HepG2 (cell line): ENCODE data around the gene RNF126. TPM values are rescaled to one million over a fixed set of nuclear protein-coding genes. Genes with fewer than 3 reads are reported as not detected.

Experiments
- ARNT2 ChIP-seq: sonication (generic); formaldehyde crosslinking; IDR thresholded peaks from 2 replicates; pipeline ENCODE4 v1.8.0; 2022; ENCODE audit warnings: mild to moderate bottlenecking, low read depth, missing genetic modification reagents, moderate library complexity
- FOSL2 ChIP-seq: sonication (generic); formaldehyde crosslinking; IDR thresholded peaks from 2 replicates; pipeline ENCODE4 v1.4.0; 2020; ENCODE audit warnings: missing genetic modification reagents
- GLMP ChIP-seq: sonication (generic); formaldehyde crosslinking; IDR thresholded peaks from 2 replicates; pipeline ENCODE4 v1.9.0; 2021; ENCODE audit warnings: missing genetic modification reagents, mild to moderate bottlenecking, borderline replicate concordance
- KLF12 ChIP-seq: sonication (generic); formaldehyde crosslinking; IDR thresholded peaks from 2 replicates; pipeline ENCODE4 v1.4.0; 2020; ENCODE audit warnings: missing genetic modification reagents, borderline replicate concordance
- MAZ ChIP-seq, 2 experiments: sonication (generic) in 1 of 2; formaldehyde crosslinking in 1 of 2; IDR thresholded peaks; 2 replicates each; pipeline versions ENCODE4 v1.5.0 to v1.6.1; 2012 to 2020; ENCODE audit warnings: low read depth in 2 of 2, mild to moderate bottlenecking in 2 of 2, borderline replicate concordance in 1 of 2, improper control_type of control experiment in 1 of 2, low read length in 1 of 2, missing genetic modification reagents in 1 of 2, moderate library complexity in 1 of 2
- NFE2L1 ChIP-seq: sonication (generic); formaldehyde crosslinking; IDR thresholded peaks from 2 replicates; pipeline ENCODE4 v1.4.0; 2020; ENCODE audit warnings: missing genetic modification reagents, mild to moderate bottlenecking, borderline replicate concordance
- PBX2 ChIP-seq: IDR thresholded peaks from 2 replicates; pipeline ENCODE4 v1.6.1; 2016; ENCODE audit warnings: control low read depth
- ZBTB40 ChIP-seq, 2 experiments: fragments of 450-650 bp in 1 of 2; sonication (generic) in 1 of 2; formaldehyde crosslinking in 1 of 2; IDR thresholded peaks; 2 replicates each; pipeline versions ENCODE4 v1.6.1 to v1.8.0; 2016 to 2022; ENCODE audit warnings: antibody characterized with exemption in 1 of 2, mild to moderate bottlenecking in 1 of 2, missing genetic modification reagents in 1 of 2
- ZFP90 ChIP-seq: sonication (generic); formaldehyde crosslinking; IDR thresholded peaks from 2 replicates; pipeline ENCODE4 v1.8.0; 2022; ENCODE audit warnings: missing genetic modification reagents, mild to moderate bottlenecking, inconsistent platforms, borderline replicate concordance
- ZNF230 ChIP-seq: sonication (generic); formaldehyde crosslinking; IDR thresholded peaks from 2 replicates; pipeline ENCODE4 v1.4.0; 2020; ENCODE audit warnings: mild to moderate bottlenecking, missing genetic modification reagents
- ZNF652 ChIP-seq: IDR thresholded peaks from 2 replicates; pipeline ENCODE4 v1.6.1; 2016; ENCODE audit warnings: low read depth, borderline replicate concordance
- ZNF710 ChIP-seq: sonication (generic); formaldehyde crosslinking; IDR thresholded peaks from 2 replicates; pipeline ENCODE4 v1.5.0; 2020; ENCODE audit warnings: mild to moderate bottlenecking, missing genetic modification reagents, borderline replicate concordance
- ZNF776 ChIP-seq: sonication (generic); formaldehyde crosslinking; IDR thresholded peaks from 2 replicates; pipeline ENCODE4 v1.4.0; 2020; ENCODE audit warnings: mild to moderate bottlenecking, missing genetic modification reagents
- ZSCAN29 ChIP-seq: sonication (generic); formaldehyde crosslinking; conservative IDR thresholded peaks from 2 replicates; pipeline ENCODE4 v1.4.0; 2020; ENCODE audit warnings: mild to moderate bottlenecking, missing genetic modification reagents
- polyA plus RNA-seq, 8 experiments: library from polyadenylated mRNA; depleted of rRNA in 3 of 8; stranded (reverse) in 7 of 8; unstranded in 1 of 8; fragments of >200 nt; fragmentation: Illumina TruSeq in 4 of 8; extraction: Trizol in 4 of 8; gene quantifications; 2 replicates each; pipeline versions ENCODE4 v1.2.1 to v1.2.3, GENCODE V29; 2011 to 2016; ENCODE audit warnings: low read depth in 4 of 8, missing spikeins in 1 of 8, mixed read lengths in 1 of 8; ENCODE audit not compliant: insufficient read depth in 1 of 8
- total RNA-seq, 5 experiments: library from RNA; depleted of rRNA; stranded (reverse); fragments of >200 nt; fragmentation: Illumina TruSeq; extraction: Trizol; gene quantifications; 2 replicates each; pipeline ENCODE4 v1.2.3, GENCODE V29; 2016; ENCODE audit warnings: low read depth in 1 of 5

RNF126 gene
- total and polyA plus RNA-seq, 2 of the 13 experiments (the other 11 are each of a cell fraction or from before 2014, with no cell fraction given): 23.2 to 34.0 TPM

- TF ChIP-seq ZBTB40 (IDR thresholded peaks at IDR 0.05) (no peak), ZBTB40 (CRISPR knock-in tag; IDR thresholded peaks at IDR 0.05) (no peak), KLF12 (CRISPR knock-in tag) (peak; percentile 25; the same call in 1 of the 2 replicates), MAZ (IDR thresholded peaks at IDR 0.05; ENCODE audit: borderline replicate concordance, low read depth, low read length) (0 out of 2 replicates have a peak, but pooled peaks have one; percentile 20), MAZ (CRISPR knock-in tag; IDR thresholded peaks at IDR 0.05; ENCODE audit: low read depth) (no peak), NFE2L1 (CRISPR knock-in tag) (no peak), ZSCAN29 (CRISPR knock-in tag) (no peak), ARNT2 (no peak), ZNF710 (CRISPR knock-in tag) (no peak), ZNF652 (CRISPR knock-in tag) (no peak), ZNF776 (CRISPR knock-in tag) (no peak; the same call in 1 of the 2 replicates), ZFP90 (CRISPR knock-in tag) (no peak), PBX2 (CRISPR knock-in tag) (no peak), GLMP (no peak), FOSL2 (CRISPR knock-in tag) (no peak), ZNF230 (no peak)
Measured at GRCh38 chr19:662207-662961, 630 bp downstream of the RNF126 start (continued).
